ENCODE results near the gene IL33. TPM values are rescaled to one million over a fixed set of nuclear protein-coding genes. Genes with fewer than 3 reads are reported as not detected.

The IL33 gene
- total RNA-seq, 2 experiments from 2014 or later: not detected

DNA sequence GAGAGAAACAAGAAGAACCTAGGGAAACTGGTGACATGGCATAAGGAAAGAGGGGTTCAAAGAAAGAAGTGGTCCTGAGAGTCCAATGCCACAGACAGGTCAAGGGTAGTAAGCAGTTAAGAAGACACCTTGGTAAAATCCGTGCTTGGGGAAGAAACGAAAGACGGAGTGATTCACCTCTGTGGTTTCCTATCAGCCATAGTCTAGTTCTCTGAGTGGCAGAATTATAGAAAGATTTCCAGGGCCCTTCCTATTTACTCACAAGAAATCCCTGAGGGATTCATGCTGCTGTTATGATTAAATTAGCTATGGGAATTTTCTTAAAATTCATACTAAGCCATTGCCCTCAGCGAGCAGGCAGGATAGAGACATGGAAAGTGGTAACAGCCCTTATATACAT lies 31.7 kb downstream of the IL33 start:
- no peaks in the 10 kb centered on the region for H3K9me3 Mint-ChIP-seq (ENCODE audit: insufficient read depth)
- no peak for DNase-seq
- CTCF ChIA-PET: no interaction called here
- H3K27ac Mint-ChIP-seq: no peak overlapping the region
- no peaks in the 10 kb centered on the region for H3K4me1 Mint-ChIP-seq (ENCODE audit: low read depth)
- no peak for ATAC-seq
- POLR2A ChIA-PET: no interaction called here
- no peaks in the 10 kb centered on the region for H3K36me3 Mint-ChIP-seq (ENCODE audit: low read depth)
- peaks cover 5% of the 10 kb centered on the region for H3K27me3 Mint-ChIP-seq (ENCODE audit: low read depth)
- H3K4me3 Mint-ChIP-seq: no peak overlapping the region

DNA sequence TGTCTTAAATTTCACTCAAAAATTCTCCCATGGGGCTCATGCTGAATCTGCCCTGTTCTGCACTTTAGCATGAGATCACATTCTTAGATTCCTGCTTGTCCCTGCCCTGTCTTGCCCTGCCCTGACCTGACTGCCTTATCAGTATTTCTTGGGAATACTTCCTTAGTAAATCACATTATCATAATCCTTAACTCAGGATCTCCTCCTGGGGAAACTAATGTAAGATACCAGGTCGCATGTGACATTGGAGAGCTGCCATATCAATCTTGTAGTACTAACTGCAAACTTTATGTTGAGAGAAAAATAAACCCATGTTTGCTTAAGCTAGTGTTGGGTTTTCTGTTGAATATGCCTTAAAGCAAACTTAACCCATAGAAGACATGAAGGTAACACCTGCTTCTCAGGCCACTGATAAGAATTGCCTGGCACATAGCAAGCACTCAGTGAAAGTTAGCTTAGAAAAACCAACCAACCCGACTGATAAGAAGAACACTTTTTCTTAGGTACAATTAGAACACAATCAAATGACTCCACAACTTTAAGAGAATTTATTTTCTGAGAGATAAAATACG lies 53.3 kb downstream of the IL33 start:
- ChIA-PET POLR2A (no interaction called here), CTCF (interaction anchor here (0.9 kb wide), 1 partner anchor 215 kb away, joined by 3 read pairs; no protein-coding TSS in a partner anchor)
- Mint-ChIP-seq H3K9me3 (ENCODE audit: insufficient read depth) (no peaks in the 10 kb centered on the region), H3K27ac (no peak overlapping the region), H3K36me3 (ENCODE audit: low read depth) (no peaks in the 10 kb centered on the region), H3K4me1 (ENCODE audit: low read depth) (no peaks in the 10 kb centered on the region), H3K4me3 (no peak overlapping the region), H3K27me3 (ENCODE audit: low read depth) (no peaks in the 10 kb centered on the region)
- ATAC-seq: no peak
- DNase-seq: no peak

- ChIA-PET POLR2A (no interaction called here), CTCF (no interaction called here)
- no peaks in the 10 kb centered on the region for H3K9me3 Mint-ChIP-seq (ENCODE audit: insufficient read depth)
- no peaks in the 10 kb centered on the region for H3K27me3 Mint-ChIP-seq (ENCODE audit: low read depth)
- H3K27ac Mint-ChIP-seq: no peak overlapping the region
- DNase-seq (no peak), ATAC-seq (no peak)
- H3K36me3 Mint-ChIP-seq (ENCODE audit: low read depth): no peaks in the 10 kb centered on the region
- no peak overlapping the region for H3K4me3 Mint-ChIP-seq
- H3K4me1 Mint-ChIP-seq (ENCODE audit: low read depth): no peaks in the 10 kb centered on the region
Observed at GRCh38 chr9:6270896-6271295, 55.3 kb downstream of the IL33 start.

- ATAC-seq (no peak), DNase-seq (no peak)
- Mint-ChIP-seq H3K4me1 (ENCODE audit: low read depth) (no peaks in the 10 kb centered on the region), H3K36me3 (ENCODE audit: low read depth) (no peaks in the 10 kb centered on the region), H3K4me3 (no peak overlapping the region), H3K27me3 (ENCODE audit: low read depth) (no peaks in the 10 kb centered on the region), H3K27ac (no peak overlapping the region), H3K9me3 (ENCODE audit: insufficient read depth) (no peaks in the 10 kb centered on the region)
- ChIA-PET CTCF (no interaction called here), POLR2A (no interaction called here)
Observed at GRCh38 chr9:6271508-6272228, 56.1 kb downstream of the IL33 start.

DNA sequence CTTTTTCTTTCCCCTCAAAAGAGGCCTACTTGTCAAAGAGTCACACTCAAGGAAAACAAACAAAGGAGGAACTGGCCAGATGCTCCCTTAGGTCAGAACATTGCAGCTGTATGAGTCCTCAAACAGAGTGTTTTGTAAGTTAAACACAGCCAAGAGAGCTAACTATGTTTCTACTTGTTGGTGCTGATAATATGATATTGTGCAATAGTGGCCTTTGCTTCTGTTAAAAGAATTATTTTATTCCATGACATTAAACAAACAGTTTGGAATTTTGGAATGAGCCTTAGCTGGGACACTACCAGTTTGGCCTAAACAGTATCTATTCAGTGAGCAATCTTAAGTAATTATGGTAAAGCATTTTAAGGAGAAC lies 56.6 kb downstream of the IL33 start:
- Mint-ChIP-seq H3K4me1 (ENCODE audit: low read depth) (no peaks in the 10 kb centered on the region), H3K4me3 (no peak overlapping the region), H3K27ac (no peak overlapping the region), H3K9me3 (ENCODE audit: insufficient read depth) (no peaks in the 10 kb centered on the region), H3K27me3 (ENCODE audit: low read depth) (no peaks in the 10 kb centered on the region), H3K36me3 (ENCODE audit: low read depth) (no peaks in the 10 kb centered on the region)
- DNase-seq (no peak), ATAC-seq (no peak)
- CTCF ChIA-PET: no interaction called here
- POLR2A ChIA-PET: no interaction called here

DNA sequence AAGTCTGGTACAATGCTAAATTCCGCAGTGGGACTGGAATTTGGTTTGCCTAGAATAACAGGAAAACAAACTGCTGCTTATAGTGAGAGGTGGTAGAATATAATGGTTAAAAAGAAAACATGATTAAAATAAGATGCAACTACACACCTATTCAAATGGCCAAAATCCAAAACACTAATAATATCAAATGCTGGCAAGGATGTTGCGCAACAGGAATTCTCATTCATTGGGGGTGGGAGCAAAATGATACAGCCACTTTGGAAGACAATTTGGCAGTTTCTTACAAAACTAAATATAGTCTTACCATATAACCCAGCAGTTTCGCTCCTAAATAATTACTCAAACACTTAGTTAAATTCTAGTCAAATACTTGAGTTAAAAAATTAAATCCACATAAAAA lies 61.8 kb downstream of the IL33 start:
- no peaks in the 10 kb centered on the region for H3K4me1 Mint-ChIP-seq (ENCODE audit: low read depth)
- POLR2A ChIA-PET: no interaction called here
- H3K27me3 Mint-ChIP-seq (ENCODE audit: low read depth): peaks cover 2% of the 10 kb centered on the region
- no peak for DNase-seq
- CTCF ChIA-PET: no interaction called here
- no peaks in the 10 kb centered on the region for H3K36me3 Mint-ChIP-seq (ENCODE audit: low read depth)
- H3K4me3 Mint-ChIP-seq: no peak overlapping the region
- no peak for ATAC-seq
- no peaks in the 10 kb centered on the region for H3K9me3 Mint-ChIP-seq (ENCODE audit: insufficient read depth)
- no peak overlapping the region for H3K27ac Mint-ChIP-seq

DNA sequence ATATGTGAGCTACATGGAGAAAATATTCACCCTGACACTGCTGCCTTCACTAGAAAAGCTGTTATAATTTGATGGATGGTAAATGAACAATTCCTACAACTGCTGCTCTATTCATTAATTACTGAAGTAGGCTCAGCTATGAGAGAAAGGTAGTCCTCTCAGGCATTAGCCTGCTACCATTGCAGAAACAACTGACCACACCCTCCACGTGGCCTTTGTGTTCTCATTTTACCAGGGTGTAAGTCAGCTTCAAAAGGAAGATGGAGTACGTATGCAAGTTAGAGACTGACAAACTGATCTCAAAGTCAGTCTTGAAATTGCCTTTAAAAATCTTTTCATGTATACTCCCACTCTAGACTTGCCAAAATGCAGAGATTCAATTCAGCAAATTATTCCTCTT lies 86.3 kb downstream of the IL33 start:
- H3K4me3 Mint-ChIP-seq: no peak overlapping the region
- ATAC-seq (no peak), DNase-seq (no peak)
- no peaks in the 10 kb centered on the region for H3K36me3 Mint-ChIP-seq (ENCODE audit: low read depth)
- no peaks in the 10 kb centered on the region for H3K9me3 Mint-ChIP-seq (ENCODE audit: insufficient read depth)
- CTCF ChIA-PET: no interaction called here
- POLR2A ChIA-PET: no interaction called here
- no peak overlapping the region for H3K27ac Mint-ChIP-seq
- H3K4me1 Mint-ChIP-seq (ENCODE audit: low read depth): no peaks in the 10 kb centered on the region
- H3K27me3 Mint-ChIP-seq (ENCODE audit: low read depth): peaks cover 18% of the 10 kb centered on the region

DNA sequence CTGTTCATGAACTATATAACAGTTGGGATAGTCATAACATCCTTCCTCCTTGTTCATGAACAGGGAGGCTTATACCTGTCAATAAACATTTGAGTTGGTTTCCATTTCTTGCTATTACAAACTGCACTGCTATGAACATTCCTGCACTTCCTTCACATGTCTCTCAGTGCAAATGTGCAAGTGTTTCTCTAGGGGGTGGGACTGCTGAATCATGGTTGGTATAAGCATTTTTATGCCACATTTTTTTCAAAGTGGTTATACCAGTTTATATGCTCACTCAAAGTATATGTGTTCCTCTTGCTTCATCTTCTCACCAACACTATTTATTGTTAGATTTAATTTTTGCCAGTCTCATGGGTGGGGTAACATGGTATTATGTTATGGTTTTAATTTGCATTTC lies 86.8 kb downstream of the IL33 start:
- no peak for DNase-seq
- H3K27ac Mint-ChIP-seq: no peak overlapping the region
- H3K9me3 Mint-ChIP-seq (ENCODE audit: insufficient read depth): no peaks in the 10 kb centered on the region
- no peak for ATAC-seq
- no peaks in the 10 kb centered on the region for H3K36me3 Mint-ChIP-seq (ENCODE audit: low read depth)
- POLR2A ChIA-PET: no interaction called here
- no peak overlapping the region for H3K4me3 Mint-ChIP-seq
- CTCF ChIA-PET: no interaction called here
- H3K27me3 Mint-ChIP-seq (ENCODE audit: low read depth): peaks cover 20% of the 10 kb centered on the region
- no peaks in the 10 kb centered on the region for H3K4me1 Mint-ChIP-seq (ENCODE audit: low read depth)

DNA sequence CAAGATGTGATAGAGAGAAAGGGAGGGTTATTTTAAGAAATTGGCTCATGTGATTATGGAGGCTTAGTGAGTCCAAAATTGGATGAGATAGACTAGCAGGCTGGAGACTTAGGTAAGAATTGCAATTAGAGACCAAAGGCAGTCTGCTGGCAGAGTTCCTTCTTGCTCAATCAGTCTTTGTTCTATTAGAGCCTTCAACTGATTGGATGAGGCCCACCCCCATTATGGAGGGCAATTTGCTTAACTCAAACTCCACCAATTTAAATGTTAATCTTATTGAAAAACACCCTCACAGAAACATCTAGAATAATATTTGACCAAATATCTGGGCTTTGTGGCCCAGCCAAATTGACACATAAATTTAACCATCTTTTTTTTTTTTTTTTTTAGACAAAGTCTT lies 88.6 kb downstream of the IL33 start:
- no peak overlapping the region for H3K4me3 Mint-ChIP-seq
- H3K27ac Mint-ChIP-seq: no peak overlapping the region
- CTCF ChIA-PET: interaction anchor here (2.9 kb wide), 1 partner anchor 250 kb away, joined by 46 read pairs; no protein-coding TSS in a partner anchor
- no peak for DNase-seq
- H3K27me3 Mint-ChIP-seq (ENCODE audit: low read depth): peaks cover 20% of the 10 kb centered on the region
- H3K36me3 Mint-ChIP-seq (ENCODE audit: low read depth): no peaks in the 10 kb centered on the region
- ATAC-seq: no peak
- no peaks in the 10 kb centered on the region for H3K9me3 Mint-ChIP-seq (ENCODE audit: insufficient read depth)
- H3K4me1 Mint-ChIP-seq (ENCODE audit: low read depth): no peaks in the 10 kb centered on the region
- POLR2A ChIA-PET: no interaction called here

DNA sequence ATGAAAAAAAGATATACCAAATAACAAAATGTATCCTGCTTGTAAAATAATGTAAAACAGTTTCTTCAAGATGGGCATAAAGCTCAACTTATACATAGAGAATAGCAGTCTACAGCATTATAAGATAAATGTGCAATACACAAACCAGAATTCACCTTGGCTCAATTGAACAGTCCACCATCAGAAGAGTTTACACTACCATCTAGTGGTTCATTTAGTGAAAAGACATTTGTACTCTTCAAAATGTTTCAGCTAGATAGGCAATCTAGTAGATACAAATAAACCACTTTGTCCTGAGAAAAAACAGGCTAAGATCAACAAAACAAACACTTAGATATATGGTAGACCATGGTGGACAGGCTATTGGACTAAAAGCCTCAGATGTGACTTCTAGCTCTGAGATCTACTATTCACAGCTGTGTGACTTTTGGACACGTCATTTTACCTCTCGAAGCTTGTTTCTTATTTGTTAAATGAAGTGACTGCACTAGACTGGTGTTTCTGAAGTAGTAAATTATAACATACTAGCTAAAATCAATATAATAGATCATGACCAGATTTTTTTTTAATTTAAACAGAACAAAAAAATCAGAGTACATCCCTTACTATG lies 90.5 kb downstream of the IL33 start:
- no peaks in the 10 kb centered on the region for H3K36me3 Mint-ChIP-seq (ENCODE audit: low read depth)
- DNase-seq: no peak
- H3K4me1 Mint-ChIP-seq (ENCODE audit: low read depth): no peaks in the 10 kb centered on the region
- peaks cover 20% of the 10 kb centered on the region for H3K27me3 Mint-ChIP-seq (ENCODE audit: low read depth)
- H3K9me3 Mint-ChIP-seq (ENCODE audit: insufficient read depth): no peaks in the 10 kb centered on the region
- ChIA-PET POLR2A (no interaction called here), CTCF (interaction anchor here (0.7 to 2.9 kb wide), 16 partner anchors 11 to 507 kb away, joined by 3 to 46 read pairs (median 3); partner anchors contain the start of gene RANBP6)
- no peak overlapping the region for H3K27ac Mint-ChIP-seq
- ATAC-seq: no peak
- no peak overlapping the region for H3K4me3 Mint-ChIP-seq

All from activated CD8-positive, alpha-beta T cell treated with anti-CD3 and anti-CD28 coated beads, Interleukin-2, amount 10 ng/mL, durations not matched to agents 7 days and 5 days (primary cell).